A673 (cell line): ENCODE measurements around the gene ITPKC. TPM values are rescaled to one million over a fixed set of nuclear protein-coding genes. Genes with fewer than 3 reads are reported as not detected.

ENCODE experiments used
- BruUV-seq: library from RNA; stranded (reverse); fragments of 400-500 nt; replicated peaks from 2 replicates; lab custom pipeline; 2021; lab: Mats Ljungman, UMichigan
- CTCF ChIA-PET: fragments of 300-600 bp; sonication (Branson Sonifier 250); formaldehyde crosslinking; loops from one replicate; lab custom pipeline; 2022; ENCODE audit warnings: antibody characterized with exemption; lab: Charles Lee
- POLR2A ChIA-PET: fragments of 300-600 bp; sonication (Branson Sonifier 250); formaldehyde crosslinking; loops from one replicate; lab custom pipeline; 2022; ENCODE audit warnings: antibody characterized with exemption; ENCODE audit not compliant: low non-redundant PET; lab: Charles Lee
- DNase-seq: peaks from one replicate; pipeline ENCODE4 v3.0.0-alpha.2; 2015; ENCODE audit warnings: low spot score
- H3K27ac ChIP-seq: fragments of 200-600 bp; sonication (generic); 2 replicates; pipeline ENCODE4 v1.5.1; 2016; ENCODE audit warnings: mixed run types, low read depth, mild to moderate bottlenecking, mixed read lengths, antibody characterized with exemption, low read length; ENCODE audit not compliant: poor library complexity, severe bottlenecking
- H3K27me3 ChIP-seq: fragments of 200-600 bp; sonication (generic); replicated peaks from 2 replicates; pipeline ENCODE4 v1.6.1; 2017; ENCODE audit warnings: mixed run types, low read depth, mild to moderate bottlenecking, mixed read lengths, antibody characterized with exemption, low read length; ENCODE audit not compliant: insufficient read depth, poor library complexity
- H3K36me3 ChIP-seq: fragments of 200-600 bp; sonication (generic); 2 replicates; pipeline ENCODE4 v1.6.1; 2016; ENCODE audit warnings: mixed run types, mild to moderate bottlenecking, mixed read lengths, antibody characterized with exemption, low read length; ENCODE audit not compliant: insufficient read depth, poor library complexity, severe bottlenecking
- H3K4me1 ChIP-seq: fragments of 200-600 bp; sonication (generic); 2 replicates; pipeline ENCODE4 v1.6.1; 2017; ENCODE audit warnings: mixed run types, mild to moderate bottlenecking, mixed read lengths, antibody characterized with exemption, low read length; ENCODE audit not compliant: insufficient read depth, poor library complexity, severe bottlenecking
- H3K4me3 ChIP-seq: fragments of 200-600 bp; sonication (generic); 2 replicates; pipeline ENCODE4 v1.5.1; 2016; ENCODE audit warnings: low read depth, mixed run types, mild to moderate bottlenecking, mixed read lengths, low read length; ENCODE audit not compliant: poor library complexity, severe bottlenecking
- H3K9me3 ChIP-seq: fragments of 200-600 bp; sonication (generic); 2 replicates; pipeline ENCODE4 v1.6.1; 2016; ENCODE audit warnings: mixed run types, low read depth, mild to moderate bottlenecking, mixed read lengths, antibody characterized with exemption, low read length; ENCODE audit not compliant: poor library complexity, severe bottlenecking
- EZH2 ChIP-seq: fragments of 200-600 bp; sonication (generic); IDR thresholded peaks from 2 replicates; pipeline ENCODE4 v1.6.1; 2017; ENCODE audit warnings: borderline replicate concordance, low read depth, mild to moderate bottlenecking, mixed read lengths, antibody characterized with exemption, low read length; ENCODE audit not compliant: poor library complexity, severe bottlenecking
- intact Hi-C: fragments of 100-400 bp; cut with micrococcal nuclease; formaldehyde crosslinking; loops from one replicate; pipeline ENCODE4 v1.10.0; 2022; ENCODE audit not compliant: unreplicated experiment
- total RNA-seq: library from RNA; stranded (reverse); gene quantifications from 2 replicates; pipeline ENCODE4 v1.2.3, GENCODE V29; 2021
- TF ChIP-seq, protein P1 (sequence below): fragments of 300-800, 200-600 bp; sonication (generic); conservative IDR thresholded peaks from 2 replicates; pipeline ENCODE4 v1.5.1; 2017; ENCODE audit warnings: low read depth, mild to moderate bottlenecking, antibody characterized with exemption, low read length, moderate library complexity, mixed read lengths

The ITPKC gene
- total RNA-seq, 1 experiment from 2014 or later: 7.2 TPM

DNA sequence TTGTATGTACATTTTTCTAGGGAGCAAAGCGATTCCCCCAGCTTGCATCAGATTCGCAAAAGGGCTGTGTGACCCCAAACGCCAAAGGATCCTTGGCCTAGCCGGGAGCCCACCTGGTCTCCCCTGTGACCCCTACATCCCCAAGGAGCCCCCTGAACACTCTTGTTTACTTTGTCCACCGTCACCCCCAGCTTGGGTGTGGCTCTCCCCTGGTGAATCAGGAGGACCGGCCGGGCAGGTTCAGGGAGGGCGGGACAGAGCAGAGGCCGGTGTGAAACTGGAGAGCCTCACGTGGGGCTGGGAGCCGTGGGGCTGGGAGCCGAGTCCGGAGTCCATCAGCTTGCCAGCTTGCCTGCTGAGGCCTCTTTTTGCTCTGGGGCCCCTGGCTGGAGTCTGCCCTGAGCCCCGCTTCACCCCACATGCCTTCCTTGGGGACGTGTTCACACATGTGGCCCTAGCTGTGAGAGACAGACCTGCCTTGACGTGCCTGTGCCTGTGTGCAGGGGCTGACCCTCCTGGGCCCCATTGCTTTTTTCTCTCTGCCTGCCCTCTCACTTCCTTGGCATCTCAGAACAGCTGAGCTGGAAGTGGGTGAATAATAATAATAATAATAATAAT is 2.0 kb downstream of the ITPKC start:
- Histone ChIP-seq H3K4me3 (peak overlapping the region; percentile 68), H3K9me3 (no peaks in the 10 kb centered on the region), H3K4me1 (peaks cover 38% of the 10 kb centered on the region), H3K27ac (peak overlapping the region; percentile 60), H3K27me3 (no peaks in the 10 kb centered on the region), H3K36me3 (no peaks in the 10 kb centered on the region)
- POLR2A ChIA-PET: no interaction called here
- no TSS peak for BruUV-seq
- no peak for TF ChIP-seq EZH2
- TF ChIP-seq, protein P1, sequence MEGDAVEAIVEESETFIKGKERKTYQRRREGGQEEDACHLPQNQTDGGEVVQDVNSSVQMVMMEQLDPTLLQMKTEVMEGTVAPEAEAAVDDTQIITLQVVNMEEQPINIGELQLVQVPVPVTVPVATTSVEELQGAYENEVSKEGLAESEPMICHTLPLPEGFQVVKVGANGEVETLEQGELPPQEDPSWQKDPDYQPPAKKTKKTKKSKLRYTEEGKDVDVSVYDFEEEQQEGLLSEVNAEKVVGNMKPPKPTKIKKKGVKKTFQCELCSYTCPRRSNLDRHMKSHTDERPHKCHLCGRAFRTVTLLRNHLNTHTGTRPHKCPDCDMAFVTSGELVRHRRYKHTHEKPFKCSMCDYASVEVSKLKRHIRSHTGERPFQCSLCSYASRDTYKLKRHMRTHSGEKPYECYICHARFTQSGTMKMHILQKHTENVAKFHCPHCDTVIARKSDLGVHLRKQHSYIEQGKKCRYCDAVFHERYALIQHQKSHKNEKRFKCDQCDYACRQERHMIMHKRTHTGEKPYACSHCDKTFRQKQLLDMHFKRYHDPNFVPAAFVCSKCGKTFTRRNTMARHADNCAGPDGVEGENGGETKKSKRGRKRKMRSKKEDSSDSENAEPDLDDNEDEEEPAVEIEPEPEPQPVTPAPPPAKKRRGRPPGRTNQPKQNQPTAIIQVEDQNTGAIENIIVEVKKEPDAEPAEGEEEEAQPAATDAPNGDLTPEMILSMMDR: no peak
- no peak for DNase-seq
- intact Hi-C loops: loop anchor here (10.0 kb wide), 1 partner anchor 86 kb away; no protein-coding TSS in a partner anchor
- CTCF ChIA-PET: no interaction called here

DNA sequence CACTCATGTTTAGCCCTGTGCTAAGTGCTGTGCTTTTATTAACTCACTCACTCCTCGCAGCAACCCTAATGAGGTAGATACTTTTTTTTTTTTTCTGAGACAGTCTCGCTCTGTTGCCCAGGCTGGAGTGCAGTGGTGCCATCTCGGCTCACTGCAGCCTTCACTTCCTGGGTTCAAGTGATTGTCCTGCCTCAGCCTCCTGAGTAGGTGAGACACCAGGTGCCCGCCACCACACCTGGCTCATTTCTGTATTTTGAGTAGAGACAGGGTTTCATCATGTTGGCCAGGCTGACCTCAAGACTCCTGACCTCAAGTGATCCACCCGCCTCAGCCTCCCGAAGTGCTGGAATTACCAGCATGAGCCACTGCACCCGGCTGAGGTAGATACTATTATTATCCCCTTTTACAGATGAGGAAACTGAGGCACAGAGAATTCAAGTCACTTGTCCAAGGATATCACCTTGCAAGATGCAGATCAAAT is 2.5 kb downstream of the ITPKC start:
- no peak for DNase-seq
- intact Hi-C loops: loop anchor here (10.0 kb wide), 1 partner anchor 85 kb away; no protein-coding TSS in a partner anchor
- Histone ChIP-seq H3K9me3 (no peaks in the 10 kb centered on the region), H3K36me3 (no peaks in the 10 kb centered on the region), H3K27ac (no peak overlapping the region), H3K4me3 (no peak overlapping the region), H3K27me3 (no peaks in the 10 kb centered on the region), H3K4me1 (peaks cover 33% of the 10 kb centered on the region)
- BruUV-seq: no TSS peak
- TF ChIP-seq EZH2: no peak
- TF ChIP-seq, protein P1: no peak
- ChIA-PET POLR2A (interaction anchor here (0.7 kb wide), 1 partner anchor 11 kb away, joined by 10 read pairs; no protein-coding TSS in a partner anchor), CTCF (no interaction called here)

DNA sequence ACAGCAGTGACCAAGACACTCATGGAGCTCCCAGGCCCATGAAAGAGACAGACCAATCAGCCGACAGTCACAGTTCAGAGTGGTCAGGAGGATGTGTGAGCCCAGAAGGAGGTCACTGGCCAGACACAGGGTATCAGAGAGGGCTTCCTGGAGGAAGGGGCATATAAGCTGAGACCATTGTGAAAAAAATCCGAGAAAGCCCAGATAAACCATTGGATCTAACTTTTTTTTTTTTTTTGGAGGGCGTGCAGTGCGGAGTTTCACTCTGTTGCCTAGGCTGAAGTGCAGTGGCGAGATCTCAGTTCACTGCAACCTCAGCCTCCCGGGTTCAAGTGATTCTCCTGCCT is 4.2 kb downstream of the ITPKC start:
- no peak for TF ChIP-seq EZH2
- TF ChIP-seq, protein P1: no peak
- no peak overlapping the region for H3K27ac ChIP-seq

More for the DNA sequence above, 4.2 kb downstream of the ITPKC start:
- ChIA-PET CTCF (no interaction called here), POLR2A (no interaction called here)
- H3K4me3 ChIP-seq: no peak overlapping the region
- no peaks in the 10 kb centered on the region for H3K27me3 ChIP-seq
- no peaks in the 10 kb centered on the region for H3K9me3 ChIP-seq
- BruUV-seq: no TSS peak
- no peak for DNase-seq
- peaks cover 1% of the 10 kb centered on the region for H3K36me3 ChIP-seq
- H3K4me1 ChIP-seq: peaks cover 24% of the 10 kb centered on the region
- intact Hi-C loops: no loop called here
